HG03457 (cell line): ENCODE measurements around the gene LONRF2.

ENCODE experiments used
- ATAC-seq: cut with Tn5 transposase; IDR thresholded peaks from one replicate; pipeline ENCODE4 v1.9.1; 2021; ENCODE audit warnings: moderate number of reproducible peaks; ENCODE audit not compliant: unreplicated experiment

The LONRF2 gene

DNA sequence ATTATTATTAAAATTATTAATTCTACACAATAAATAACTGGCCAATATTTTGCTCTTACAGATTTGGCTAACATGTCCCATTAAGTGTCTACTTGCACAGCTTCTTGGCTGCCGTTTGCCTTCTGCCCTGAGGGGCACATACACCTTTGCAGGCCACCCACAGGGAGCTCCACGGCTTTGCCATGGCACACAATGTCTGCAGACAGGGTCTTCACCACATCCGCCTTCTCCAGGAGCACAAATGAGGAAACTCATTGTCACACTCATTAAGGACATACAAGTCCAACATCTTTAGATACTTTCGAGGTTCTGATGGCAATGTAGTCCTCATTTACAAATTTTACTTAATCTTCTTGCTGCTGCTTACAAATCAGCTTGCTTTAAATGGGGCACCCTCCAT, 45.6 kb downstream of the LONRF2 start:
- ATAC-seq, result no peak

DNA sequence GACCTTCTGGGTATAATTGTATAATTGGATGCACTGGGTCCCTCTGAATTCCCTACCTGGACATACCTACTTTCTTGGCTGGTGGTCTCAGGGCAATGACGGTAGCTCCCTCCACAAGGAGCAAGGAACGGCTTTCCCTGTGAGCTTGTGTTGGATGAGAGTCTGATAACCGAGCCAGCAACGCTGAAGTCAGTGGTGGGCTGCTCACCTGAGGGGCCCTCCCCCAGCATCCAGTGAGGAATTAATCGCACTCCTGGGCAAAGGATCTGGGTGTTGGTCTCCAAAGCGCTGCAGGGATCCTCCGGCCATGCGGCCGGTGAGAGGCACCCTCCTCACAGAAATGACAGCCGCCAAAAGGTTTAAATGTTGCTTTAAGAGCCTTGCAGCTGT, 47.1 kb downstream of the LONRF2 start:
- no peak for ATAC-seq

DNA sequence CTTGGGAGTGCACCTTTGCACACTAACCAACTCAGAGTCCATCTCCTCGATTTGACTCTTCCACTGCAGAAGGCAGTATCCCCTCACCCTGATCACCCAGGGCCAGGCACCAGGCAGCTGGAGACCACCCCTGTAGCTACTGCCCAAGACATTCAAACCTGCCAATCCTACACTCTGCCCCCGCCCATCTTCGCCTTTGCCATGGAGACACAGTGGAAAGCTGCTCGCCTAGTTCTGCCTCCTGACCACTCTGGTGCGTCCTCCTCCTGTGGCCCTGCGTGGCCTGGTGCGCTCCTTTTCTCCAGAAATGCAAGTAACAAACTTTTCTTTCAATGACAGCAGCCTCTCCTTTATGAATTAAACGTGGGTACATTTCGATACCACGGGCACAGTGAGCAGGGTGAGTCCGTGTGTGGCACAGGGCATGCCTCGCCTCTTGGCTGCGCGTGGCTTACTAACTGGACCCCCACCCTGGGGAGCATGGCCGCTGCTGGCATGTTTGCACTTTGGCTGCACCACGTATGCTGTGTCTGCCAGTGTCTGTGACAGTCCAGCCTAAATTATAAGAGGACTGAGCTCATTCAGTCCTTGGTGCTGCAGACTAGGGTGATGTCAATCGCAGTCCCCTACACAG, 47.6 kb downstream of the LONRF2 start:
- no peak for ATAC-seq

DNA sequence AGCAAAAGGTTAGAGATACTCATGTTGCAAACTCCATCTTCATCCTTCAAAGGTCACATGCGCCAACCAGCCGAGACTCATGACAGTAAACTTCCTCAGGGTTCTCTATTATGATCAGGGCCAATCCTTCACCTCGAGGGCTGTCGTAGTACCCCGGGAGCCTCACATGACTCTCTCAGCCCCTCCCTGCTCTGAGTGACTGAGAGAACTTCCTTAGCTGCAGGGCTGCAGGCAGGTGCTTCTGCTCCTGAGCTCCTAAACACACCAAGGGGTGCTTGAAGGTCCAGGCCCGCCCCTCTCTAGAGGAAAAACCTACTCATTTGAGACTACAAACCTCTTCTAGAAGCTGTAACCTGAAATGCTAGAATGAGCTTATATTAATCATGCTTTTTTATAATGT, 48.2 kb downstream of the LONRF2 start:
- no peak for ATAC-seq

DNA sequence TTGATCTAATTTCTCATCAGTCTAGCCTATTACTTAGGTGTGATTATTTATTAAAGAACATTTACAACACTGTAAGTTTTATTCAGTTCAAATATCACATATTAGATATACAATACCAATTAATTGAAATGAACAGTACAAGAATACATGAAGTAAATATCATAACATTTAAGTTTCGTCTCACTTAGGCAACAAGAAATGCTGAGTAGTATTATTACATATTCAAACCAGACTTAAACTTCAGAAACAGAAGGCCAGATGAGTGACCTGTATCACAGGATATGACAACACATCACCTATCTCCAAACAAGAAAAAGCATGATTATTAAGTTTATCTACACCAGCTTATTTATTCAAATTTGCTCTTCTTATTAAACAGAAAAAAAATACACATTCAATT, 48.9 kb downstream of the LONRF2 start:
- no peak for ATAC-seq

DNA sequence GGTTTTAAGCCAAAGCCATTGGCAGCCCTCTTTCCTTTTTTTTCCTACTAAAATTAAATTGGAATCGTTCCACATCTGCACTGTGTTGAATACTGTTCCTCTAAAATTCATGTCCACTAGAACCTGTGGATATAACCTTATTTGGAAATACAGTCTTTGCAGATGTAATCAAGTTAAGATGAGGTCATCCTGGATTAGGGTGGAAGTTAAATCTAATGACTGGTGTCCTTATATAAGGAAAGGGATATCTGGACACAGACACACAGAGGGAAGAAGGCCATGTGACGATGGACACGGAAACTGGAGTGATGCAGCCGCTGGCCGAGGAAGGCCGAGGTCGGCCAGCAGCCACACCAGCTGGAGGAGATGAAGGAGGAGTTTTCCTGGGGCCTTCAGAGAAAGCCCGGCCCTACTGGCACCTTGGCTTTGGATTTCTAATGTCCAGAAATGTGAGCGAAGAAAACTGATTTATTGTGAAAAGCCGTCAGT, 49.4 kb downstream of the LONRF2 start:
- no peak for ATAC-seq

DNA sequence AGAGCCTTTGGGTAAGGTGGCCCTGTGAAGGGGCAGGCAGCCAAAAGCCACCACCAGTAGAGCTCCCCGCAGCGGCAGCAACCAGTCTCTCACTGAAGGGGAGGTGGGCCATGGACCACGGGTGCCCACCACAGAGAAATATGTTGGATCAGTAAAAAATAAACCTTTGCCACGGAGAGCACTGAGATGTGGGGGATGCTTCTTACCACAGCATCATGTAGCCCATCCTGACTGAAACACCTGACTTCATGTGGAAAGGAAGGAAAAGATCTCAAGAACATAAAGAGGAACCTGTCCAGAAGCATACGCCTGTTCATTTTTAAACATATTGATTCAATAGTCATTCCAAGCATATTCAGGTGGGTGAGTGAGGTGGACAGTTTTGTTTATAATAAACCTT, 51.1 kb downstream of the LONRF2 start:
- no peak for ATAC-seq

DNA sequence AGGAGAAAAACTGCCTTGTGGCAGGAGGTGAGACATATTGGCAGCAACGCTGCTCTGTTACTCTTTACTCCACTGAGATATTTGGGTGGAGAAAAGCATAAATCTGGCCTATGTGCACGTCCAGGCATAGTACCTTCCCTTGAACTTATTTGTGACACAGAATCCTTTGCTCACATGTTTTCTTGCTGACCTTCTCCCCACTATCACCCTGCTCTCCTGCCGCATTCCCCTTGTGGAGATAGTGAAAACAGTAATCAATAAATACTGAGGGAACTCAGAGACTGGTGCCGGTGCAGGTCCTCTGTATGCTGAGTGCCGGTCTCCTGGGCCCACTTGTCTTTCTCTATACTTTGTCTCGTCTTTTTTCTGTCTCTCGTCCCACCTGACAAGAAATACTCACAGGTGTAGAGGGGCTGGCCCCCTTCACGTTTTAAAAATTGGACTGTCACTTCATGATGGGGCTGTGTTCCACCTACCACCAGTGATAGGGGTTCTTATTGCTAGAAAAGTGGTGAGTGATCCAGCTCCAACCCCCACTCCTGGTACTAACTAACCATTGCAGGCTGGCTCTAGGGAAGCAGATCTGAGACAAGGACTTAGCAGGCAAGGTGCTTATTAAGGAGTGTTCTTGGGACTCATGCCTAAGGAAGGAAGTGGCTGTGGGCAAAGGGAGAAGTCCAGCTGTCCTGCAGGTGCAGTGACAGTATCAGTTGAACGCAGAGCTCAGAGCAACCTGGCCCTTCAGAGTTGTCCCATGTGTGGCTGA, 51.7 kb downstream of the LONRF2 start:
- ATAC-seq, result no peak

DNA sequence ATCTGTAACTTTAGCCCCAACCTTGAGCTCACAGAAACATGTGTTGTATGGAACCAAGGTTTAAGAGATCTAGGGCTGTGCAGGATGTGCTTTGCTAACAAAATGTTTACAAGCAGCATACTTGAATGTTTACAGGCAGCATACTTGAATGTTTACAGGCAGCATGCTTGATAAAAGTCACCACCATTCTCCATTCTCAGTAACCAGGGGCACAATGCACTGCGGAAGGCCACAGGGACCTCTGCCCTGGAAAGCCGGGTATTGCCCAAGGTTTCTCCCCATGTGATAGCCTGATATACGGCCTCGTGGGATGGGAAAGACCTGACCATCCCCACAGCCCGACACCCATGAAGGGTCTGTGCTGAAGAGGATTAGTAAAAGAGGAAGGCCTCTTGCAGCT, 52.4 kb downstream of the LONRF2 start:
- no peak for ATAC-seq

DNA sequence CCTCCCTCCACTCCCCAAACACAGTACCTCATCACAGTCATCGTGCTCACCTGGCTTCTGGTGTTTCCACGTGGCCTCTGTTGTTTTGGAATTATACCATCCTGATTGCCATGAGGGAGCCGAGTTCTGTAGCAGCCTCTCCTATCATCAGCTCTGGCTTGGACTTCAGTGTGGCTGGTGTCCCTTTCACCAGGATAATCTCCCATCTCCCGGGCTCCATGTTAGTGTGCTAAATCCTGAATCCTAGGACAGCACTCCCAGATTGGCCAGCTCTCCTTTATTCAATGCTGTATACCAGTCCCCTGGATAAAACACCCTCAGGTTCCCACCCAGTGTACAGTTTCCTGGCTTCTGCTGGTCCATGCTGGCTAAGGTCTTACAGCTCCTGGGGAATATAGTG, 53.3 kb downstream of the LONRF2 start:
- ATAC-seq, result no peak

DNA sequence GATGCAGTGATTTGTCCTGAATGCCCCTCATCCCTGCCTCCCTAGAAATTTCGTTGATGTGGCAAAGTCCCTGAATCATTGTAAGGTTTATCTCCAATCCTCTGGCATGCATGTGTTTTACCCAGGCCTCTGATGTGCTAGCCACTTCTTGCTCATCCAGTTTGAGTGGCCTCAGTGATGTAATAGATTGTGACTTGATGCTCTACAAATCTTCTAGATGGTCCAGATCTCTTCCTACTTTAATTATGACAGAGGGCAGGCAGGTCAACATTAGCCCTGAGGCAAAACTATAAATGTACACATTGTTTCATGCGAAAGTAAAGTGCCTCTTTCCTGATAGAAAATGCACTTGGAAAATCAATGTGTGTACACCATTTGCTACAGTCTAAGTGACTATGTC, 54.5 kb downstream of the LONRF2 start:
- ATAC-seq, result no peak

DNA sequence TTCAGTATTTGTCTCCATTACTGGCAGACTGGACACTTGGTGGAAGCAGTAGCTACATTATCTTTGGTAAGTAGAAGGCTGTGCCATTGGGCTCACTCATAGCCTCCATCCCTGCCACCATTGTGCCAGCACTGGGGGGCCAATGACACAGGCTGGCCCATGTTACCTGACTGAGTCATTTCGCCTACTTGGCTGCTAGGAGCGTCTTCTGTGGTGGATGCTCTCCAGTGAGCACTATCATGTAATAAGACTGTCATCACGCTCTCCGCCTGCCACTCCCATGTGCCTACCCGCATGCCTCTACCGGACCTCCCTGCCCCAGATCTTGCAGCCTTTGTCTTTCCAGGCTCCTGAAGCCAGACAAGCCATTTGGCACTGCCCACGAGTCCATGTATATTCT, 56.2 kb downstream of the LONRF2 start:
- no peak for ATAC-seq

DNA sequence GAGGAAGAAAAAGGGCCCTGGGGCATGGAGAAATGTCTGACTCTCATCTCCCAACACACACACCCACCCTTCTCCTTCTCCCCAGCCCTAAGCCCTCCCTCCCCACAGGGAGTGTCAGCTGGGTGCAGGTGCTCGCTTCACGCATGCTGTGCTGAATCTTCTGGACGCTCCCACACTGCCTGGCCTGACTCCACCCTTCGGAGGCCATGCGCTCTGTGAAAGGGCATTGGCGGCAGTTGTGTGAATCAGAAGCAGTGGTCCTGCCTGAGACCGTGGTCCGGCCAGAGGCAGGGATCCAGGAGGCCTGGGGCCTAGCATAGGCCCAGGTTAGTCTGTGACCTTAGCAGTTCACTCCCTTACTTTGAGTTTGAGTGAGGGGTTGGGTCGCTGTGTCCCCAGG, 57.1 kb downstream of the LONRF2 start:
- no peak for ATAC-seq

DNA sequence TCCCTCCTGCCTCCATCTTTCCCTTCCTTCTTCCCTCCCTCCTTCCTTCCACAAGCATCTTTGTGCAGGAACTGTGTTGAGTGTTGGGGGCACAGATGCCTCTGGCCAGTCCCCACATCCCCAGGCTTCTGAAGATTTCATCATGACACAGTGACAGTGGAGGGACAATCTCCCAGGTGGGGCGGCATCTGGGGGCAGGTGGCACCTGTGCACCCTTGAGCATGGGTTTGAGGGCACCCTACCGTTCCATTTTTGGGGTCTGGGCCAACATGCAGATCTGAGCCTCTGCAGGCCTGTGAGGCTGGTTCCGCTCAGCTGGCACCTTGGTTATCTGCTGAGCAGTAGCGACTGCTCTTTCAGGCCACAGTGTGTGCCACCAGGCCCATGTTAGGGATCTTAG, 57.6 kb downstream of the LONRF2 start:
- ATAC-seq, result no peak

DNA sequence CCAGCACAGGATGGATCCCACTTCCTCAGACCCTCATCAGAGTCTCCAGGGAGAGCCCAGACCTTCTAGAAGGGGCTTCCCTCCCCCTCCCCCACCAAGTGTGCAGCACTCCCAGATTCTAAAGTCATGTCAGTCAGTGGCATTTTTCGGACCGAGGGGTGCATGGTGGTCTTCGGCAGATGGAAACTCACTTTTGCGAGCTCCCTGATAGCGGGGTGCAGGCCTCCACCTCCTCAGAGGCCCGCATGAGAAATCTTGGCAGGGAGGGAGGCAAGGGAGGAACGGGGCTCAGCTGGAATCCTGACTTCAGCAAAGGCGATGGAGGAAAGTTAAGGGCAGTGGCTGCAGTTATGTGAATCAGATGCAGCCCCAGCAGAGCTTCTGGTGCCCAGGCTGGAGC, 58.2 kb downstream of the LONRF2 start:
- no peak for ATAC-seq

DNA sequence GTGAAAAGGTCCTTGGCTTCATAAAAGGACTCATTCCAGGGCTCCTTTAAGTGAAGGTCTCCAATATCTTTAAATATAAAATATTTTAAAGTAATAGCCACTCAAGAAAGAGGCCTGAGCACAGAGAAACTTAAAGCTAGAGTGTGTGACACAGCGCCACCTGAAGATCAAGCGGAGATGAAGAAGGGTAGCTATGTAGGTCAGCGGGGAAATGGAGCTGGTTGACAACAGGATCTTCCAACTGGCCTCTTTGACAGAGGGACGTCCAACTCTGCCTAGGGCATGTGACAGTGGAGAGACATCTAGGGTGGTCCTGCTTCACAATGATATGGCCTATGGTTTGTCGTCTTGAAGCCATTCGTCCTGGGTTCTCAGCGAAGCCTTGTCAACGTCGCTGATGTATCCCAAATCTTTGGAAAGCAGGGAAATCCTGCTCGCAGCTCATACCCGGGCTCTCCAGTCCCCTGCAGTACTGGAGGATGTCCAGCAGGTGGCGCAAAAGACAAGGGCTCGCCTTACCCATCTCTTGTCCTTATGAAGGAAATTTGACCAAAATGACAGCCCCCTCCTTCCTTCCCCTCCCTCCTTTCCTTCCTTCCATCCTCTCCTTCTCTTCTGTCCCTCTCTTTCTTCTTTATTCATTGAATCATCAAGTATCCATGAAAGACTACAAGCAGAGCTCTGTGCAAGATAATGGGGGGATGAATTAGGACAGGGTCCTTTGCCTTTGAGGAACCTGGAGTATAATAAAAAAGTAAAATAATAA, 59.6 kb downstream of the LONRF2 start:
- no peak for ATAC-seq

DNA sequence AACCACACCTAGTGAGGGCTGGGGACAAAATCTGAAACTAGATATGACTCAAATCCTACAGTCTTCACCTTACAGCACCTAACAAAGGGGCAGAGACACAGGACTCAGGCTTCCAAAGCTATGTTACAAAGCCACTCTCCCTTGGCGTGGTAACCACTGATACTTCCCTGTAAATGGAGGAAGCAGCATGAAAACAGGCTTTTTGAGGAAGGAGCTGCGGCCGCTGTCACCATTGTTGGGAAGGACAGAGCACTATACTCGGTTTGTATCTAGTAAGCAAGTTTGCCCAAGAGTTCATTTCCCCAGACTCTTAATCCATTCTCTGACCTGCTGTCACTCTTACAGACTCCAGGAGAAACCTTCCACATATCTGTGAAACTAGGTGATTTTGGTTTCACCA, 60.3 kb downstream of the LONRF2 start:
- no peak for ATAC-seq

DNA sequence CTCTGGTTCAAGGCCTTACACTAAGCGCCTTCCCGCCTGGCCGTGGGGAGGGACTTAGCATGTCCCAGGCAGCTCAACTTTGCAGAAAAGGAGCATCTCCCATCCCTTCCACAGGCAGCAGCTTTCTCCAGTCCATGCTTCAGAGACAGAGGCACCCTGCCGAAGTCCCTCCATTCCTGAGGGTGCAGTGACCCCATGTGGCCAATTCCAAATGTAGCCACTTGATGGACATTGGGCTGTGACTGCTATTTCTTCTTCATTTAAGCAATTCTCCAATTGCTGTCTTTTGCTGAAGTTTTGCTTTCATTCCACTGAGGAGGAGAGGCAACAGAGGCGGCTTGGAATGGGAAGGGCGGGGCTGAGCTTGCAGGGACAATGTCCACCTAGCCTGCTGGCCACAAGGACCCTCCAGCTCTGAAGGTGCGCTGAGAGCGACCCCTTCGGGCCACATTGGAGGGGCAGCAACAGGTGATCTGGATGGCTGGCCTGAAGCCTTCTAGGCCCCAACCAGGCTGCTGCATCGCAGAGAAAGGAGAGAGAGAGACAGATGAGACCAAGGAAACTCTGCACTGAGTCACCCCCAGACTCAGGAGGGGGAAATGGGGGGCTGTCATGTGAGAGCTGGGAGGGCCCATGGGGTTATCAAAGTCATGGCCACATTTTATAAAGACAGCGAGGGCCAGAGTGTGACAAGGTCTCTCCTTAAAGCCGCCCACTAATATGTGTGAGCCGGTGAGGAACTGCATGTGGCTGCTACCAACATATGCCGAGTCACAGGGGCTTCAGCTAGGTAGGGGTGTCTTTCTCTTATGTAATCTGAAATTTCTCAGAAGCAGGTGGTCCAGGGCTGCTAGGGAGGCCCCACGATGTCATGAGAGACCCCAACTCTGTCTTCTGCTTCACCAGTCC, 61.3 kb downstream of the LONRF2 start:
- ATAC-seq, result no peak

DNA sequence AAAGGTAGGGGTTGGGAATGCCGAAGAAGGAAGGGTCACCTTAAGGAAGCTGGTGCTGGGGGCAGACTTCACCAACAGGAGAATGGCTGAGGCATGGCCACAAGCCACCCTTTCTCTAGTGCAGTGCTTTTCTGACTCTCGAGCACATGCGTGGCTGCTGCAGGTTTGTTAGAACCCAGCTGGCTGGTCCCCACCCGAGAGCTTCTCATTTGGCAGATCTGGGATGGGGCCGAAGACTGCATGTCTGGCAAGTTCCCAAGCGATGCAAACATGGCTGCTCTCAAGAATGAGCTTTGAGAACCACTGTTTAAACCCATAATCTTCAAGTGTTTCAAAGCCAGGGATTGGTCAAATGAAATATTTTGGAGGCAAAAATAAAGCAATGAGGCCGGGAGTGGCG, 63.2 kb downstream of the LONRF2 start:
- no peak for ATAC-seq

DNA sequence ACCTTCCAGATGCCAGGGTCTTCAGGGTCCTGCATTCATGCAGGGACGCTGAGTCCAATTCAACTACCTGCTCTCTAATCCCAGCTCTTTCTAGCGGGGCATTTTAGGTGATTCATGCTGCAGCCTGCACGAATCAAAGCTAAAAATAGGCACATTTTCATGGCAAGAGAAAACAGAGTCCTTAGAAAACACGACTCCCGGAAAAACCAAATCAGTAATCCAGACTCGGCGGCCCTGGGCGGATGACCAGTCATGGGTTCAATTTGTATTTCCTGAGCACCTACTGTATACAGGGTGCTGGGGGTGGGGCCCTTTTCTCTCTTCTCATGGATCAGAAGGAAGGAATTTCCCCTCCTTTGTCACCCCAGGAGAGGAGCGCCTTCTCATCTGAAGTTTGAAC, 64.4 kb downstream of the LONRF2 start:
- no peak for ATAC-seq

DNA sequence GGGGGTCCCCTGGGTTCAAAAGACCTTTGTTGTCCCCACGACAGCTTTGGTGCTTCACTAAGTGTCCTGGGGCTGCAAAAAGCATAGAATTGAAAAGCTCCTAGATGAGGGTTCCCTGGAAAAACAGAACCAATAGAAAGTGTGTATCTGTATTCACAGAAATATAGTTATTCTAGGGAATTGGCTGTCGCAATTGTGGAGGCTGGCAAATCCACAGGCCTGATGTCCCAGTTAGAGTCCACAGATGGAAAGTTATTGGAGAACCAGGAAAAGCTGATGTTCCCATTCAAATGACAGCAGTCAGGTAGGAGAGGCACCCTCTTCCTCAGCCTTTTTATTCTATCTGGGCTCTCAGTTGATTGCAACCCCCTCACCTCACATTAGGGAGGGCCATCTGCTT, 65.5 kb downstream of the LONRF2 start:
- no peak for ATAC-seq
